HepG2 (cell line): Measurements from ENCODE around the gene SPRR2F.

ENCODE experiments used
- CBX5 ChIP-seq: sonication (generic); formaldehyde crosslinking; IDR thresholded peaks from 2 replicates; pipeline ENCODE4 v1.4.0; 2020; ENCODE audit warnings: missing genetic modification reagents, borderline replicate concordance
- MAX ChIP-seq: IDR thresholded peaks from 2 replicates; pipeline ENCODE4 v1.6.1; 2012; ENCODE audit warnings: inconsistent platforms
- NPAS2 ChIP-seq: sonication (generic); formaldehyde crosslinking; IDR thresholded peaks from 2 replicates; pipeline ENCODE4 v1.8.0; 2022; ENCODE audit warnings: mild to moderate bottlenecking, missing genetic modification reagents, borderline replicate concordance
- PTBP1 ChIP-seq: fragments of 200-400 bp; formaldehyde crosslinking; IDR thresholded peaks from 2 replicates; pipeline ENCODE4 v1.6.1; 2018; ENCODE audit warnings: low read length, low read depth; ENCODE audit not compliant: poor library complexity, severe bottlenecking
- THRA ChIP-seq: sonication (generic); formaldehyde crosslinking; IDR thresholded peaks from 2 replicates; pipeline ENCODE4 v1.4.0; 2020; ENCODE audit warnings: missing genetic modification reagents, borderline replicate concordance
- ZNF331 ChIP-seq: sonication (generic); formaldehyde crosslinking; IDR thresholded peaks from 2 replicates; pipeline ENCODE4 v1.4.0; 2020; ENCODE audit warnings: missing genetic modification reagents

GRCh38 chr1:153155541-153155940 lies 42.2 kb upstream of the SPRR2F start:
- no peak for TF ChIP-seq CBX5 (CRISPR knock-in tag)
- no peak for TF ChIP-seq THRA (CRISPR knock-in tag)
- TF ChIP-seq ZNF331 (CRISPR knock-in tag), result no peak
- no peak for TF ChIP-seq NPAS2 (CRISPR knock-in tag)
- TF ChIP-seq PTBP1, result no peak
- TF ChIP-seq MAX, result no peak
